H9 (cell line): ENCODE data around the gene MRGPRD. TPM values are rescaled to one million over a fixed set of nuclear protein-coding genes. Genes with fewer than 3 reads are reported as not detected.
A peak's percentile ranks its signal among the peaks of the same experiment; 100 is the strongest.

Experiments used
- DNase-seq: peaks from one replicate; pipeline ENCODE4 v3.0.0-alpha.2; 2017
- H2AFZ ChIP-seq: one replicate; pipeline ENCODE4 v1.6.1; 2013; ENCODE audit warnings: mild to moderate bottlenecking, low read length, control low read depth, moderate library complexity
- H2AK5ac ChIP-seq: 2 replicates; pipeline ENCODE4 v1.6.1; 2013; ENCODE audit warnings: low read length, control low read depth, mixed read lengths; ENCODE audit not compliant: insufficient read length
- H2BK120ac ChIP-seq: one replicate; pipeline ENCODE4 v1.6.1; 2013; ENCODE audit warnings: low read depth, mild to moderate bottlenecking, low read length, control low read depth, inconsistent platforms; ENCODE audit not compliant: poor library complexity, severe bottlenecking
- H2BK12ac ChIP-seq: 2 replicates; pipeline ENCODE4 v1.6.1; 2013; ENCODE audit warnings: low read length, control low read depth, mixed read lengths, low read depth; ENCODE audit not compliant: insufficient read length
- H2BK15ac ChIP-seq: 2 replicates; pipeline ENCODE4 v1.6.1; 2013; ENCODE audit warnings: low read depth, low read length, control low read depth
- H2BK20ac ChIP-seq: one replicate; pipeline ENCODE4 v1.6.1; 2013; ENCODE audit warnings: low read depth, mild to moderate bottlenecking, low read length, control low read depth, inconsistent platforms; ENCODE audit not compliant: poor library complexity, severe bottlenecking
- H2BK5ac ChIP-seq: 2 replicates; pipeline ENCODE4 v1.6.1; 2013; ENCODE audit warnings: low read length, control low read depth, mixed read lengths; ENCODE audit not compliant: insufficient read length
- H3K14ac ChIP-seq: 2 replicates; pipeline ENCODE4 v1.6.1; 2013; ENCODE audit warnings: low read length, control low read depth; ENCODE audit not compliant: insufficient read depth
- H3K18ac ChIP-seq: 2 replicates; pipeline ENCODE4 v1.6.1; 2013; ENCODE audit warnings: low read depth, mild to moderate bottlenecking, mixed read lengths, low read length, control low read depth; ENCODE audit not compliant: insufficient read length
- H3K23ac ChIP-seq: 2 replicates; pipeline ENCODE4 v1.6.1; 2013; ENCODE audit warnings: low read length, control low read depth, mixed read lengths, low read depth; ENCODE audit not compliant: insufficient read length
- H3K23me2 ChIP-seq: 2 replicates; pipeline ENCODE4 v1.6.1; 2013; ENCODE audit warnings: low read depth, mild to moderate bottlenecking, mixed read lengths, low read length, control low read depth; ENCODE audit not compliant: insufficient read length, poor library complexity, severe bottlenecking
- H3K27ac ChIP-seq: 2 replicates; pipeline ENCODE4 v1.5.1; 2013; ENCODE audit warnings: low read length, control low read depth, mixed read lengths, low read depth; ENCODE audit not compliant: insufficient read length
- H3K27me3 ChIP-seq: 2 replicates; pipeline ENCODE4 v1.6.1; 2013; ENCODE audit warnings: low read length, control low read depth, inconsistent platforms; ENCODE audit not compliant: insufficient read depth
- H3K4ac ChIP-seq: 2 replicates; pipeline ENCODE4 v1.6.1; 2013; ENCODE audit warnings: low read depth, mild to moderate bottlenecking, control low read depth, inconsistent platforms, low read length, moderate library complexity
- H3K4me1 ChIP-seq: 2 replicates; pipeline ENCODE4 v1.6.1; 2013; ENCODE audit warnings: low read length, control low read depth, inconsistent platforms; ENCODE audit not compliant: insufficient read depth
- H3K4me2 ChIP-seq: 2 replicates; pipeline ENCODE4 v1.6.1; 2013; ENCODE audit warnings: low read length, control low read depth, mixed read lengths; ENCODE audit not compliant: insufficient read length, insufficient read depth
- H3K56ac ChIP-seq: 2 replicates; pipeline ENCODE4 v1.6.1; 2013; ENCODE audit warnings: low read depth, mild to moderate bottlenecking, mixed read lengths, low read length, control low read depth; ENCODE audit not compliant: insufficient read length
- H3K79me1 ChIP-seq: 2 replicates; pipeline ENCODE4 v1.6.1; 2013; ENCODE audit warnings: low read depth, mild to moderate bottlenecking, moderate library complexity, low read length, control low read depth, inconsistent platforms; ENCODE audit not compliant: insufficient read depth, poor library complexity, severe bottlenecking
- H3K79me2 ChIP-seq: 2 replicates; pipeline ENCODE4 v1.6.1; 2013; ENCODE audit warnings: low read length, control low read depth, inconsistent platforms; ENCODE audit not compliant: insufficient read depth
- H3K9ac ChIP-seq: 2 replicates; pipeline ENCODE4 v1.6.1; 2013; ENCODE audit warnings: low read length, control low read depth, mixed read lengths; ENCODE audit not compliant: insufficient read length; ENCODE audit errors: extremely low read depth
- H3K9me3 ChIP-seq: one replicate; pipeline ENCODE4 v1.6.1; 2013; ENCODE audit warnings: low read depth, low read length, inconsistent platforms; ENCODE audit not compliant: control insufficient read depth
- H3T11ph ChIP-seq: one replicate; pipeline ENCODE4 v1.6.1; 2013; ENCODE audit warnings: mild to moderate bottlenecking, low read length, control low read depth, inconsistent platforms
- H4K20me1 ChIP-seq: one replicate; pipeline ENCODE4 v1.6.1; 2013; ENCODE audit not compliant: control insufficient read depth, insufficient read length, insufficient read depth
- H4K5ac ChIP-seq: 2 replicates; pipeline ENCODE4 v1.6.1; 2013; ENCODE audit warnings: low read depth, mild to moderate bottlenecking, mixed read lengths, low read length, control low read depth; ENCODE audit not compliant: insufficient read length
- H4K8ac ChIP-seq: replicated peaks from 2 replicates; pipeline ENCODE4 v1.6.1; 2013; ENCODE audit warnings: low read length, control low read depth, mixed read lengths, low read depth; ENCODE audit not compliant: insufficient read length
- H4K91ac ChIP-seq: 2 replicates; pipeline ENCODE4 v1.6.1; 2013; ENCODE audit warnings: low read depth, mild to moderate bottlenecking, moderate library complexity, mixed read lengths, low read length, control low read depth; ENCODE audit not compliant: insufficient read length
- H3K27ac Mint-ChIP-seq, 3 experiments: 2 replicates in 2 of 3; 3 replicates in 1 of 3; pipeline ENCODE4 v1.8.0; 2020 to 2021; ENCODE audit warnings: mixed read lengths in 3 of 3, mild to moderate bottlenecking in 1 of 3, moderate library complexity in 1 of 3
- H3K27me3 Mint-ChIP-seq: 2 replicates; pipeline ENCODE4 v1.8.0; 2021; ENCODE audit warnings: low read depth, mild to moderate bottlenecking, moderate library complexity, mixed read lengths
- H3K36me3 Mint-ChIP-seq, 3 experiments: 2 replicates in 2 of 3; 3 replicates in 1 of 3; pipeline ENCODE4 v1.8.0; 2020 to 2021; ENCODE audit warnings: low read depth in 3 of 3, mixed read lengths in 3 of 3; ENCODE audit not compliant: insufficient read depth in 1 of 3
- H3K4me1 Mint-ChIP-seq, 2 experiments: 2 replicates each; pipeline ENCODE4 v1.8.0; 2020; ENCODE audit warnings: mixed read lengths in 2 of 2
- H3K4me3 Mint-ChIP-seq, 2 experiments: 2 replicates in 1 of 2; 3 replicates in 1 of 2; pipeline ENCODE4 v1.8.0; 2020 to 2021; ENCODE audit warnings: mild to moderate bottlenecking in 2 of 2, mixed read lengths in 2 of 2, moderate library complexity in 1 of 2
- H3K9me3 Mint-ChIP-seq, 2 experiments: 2 replicates in 1 of 2; 3 replicates in 1 of 2; pipeline ENCODE4 v1.8.0; 2020; ENCODE audit warnings: mild to moderate bottlenecking in 2 of 2, mixed read lengths in 2 of 2, moderate library complexity in 1 of 2
- WGBS: extraction: QIAGEN DNeasy Blood & Tissue Kit; methylation state at CpG from one replicate; pipeline ENCODE4 v1.1.7; 2013; ENCODE audit warnings: missing lambda C conversion rate, low lambda C conversion rate, mixed read lengths; ENCODE audit not compliant: insufficient read length; ENCODE audit errors: extremely low coverage; 5-methylcytosine and 5-hydroxymethylcytosine counted together
- total RNA-seq: library from RNA; stranded (reverse); gene quantifications from 2 replicates; pipeline ENCODE4 v1.2.1, GENCODE V29; 2021
- TF ChIP-seq, protein P1 (sequence below): fragments of 200-600 bp; sonication (generic); conservative IDR thresholded peaks from 3 replicates; pipeline ENCODE4 v1.8.0; 2021; ENCODE audit warnings: antibody characterized with exemption, mild to moderate bottlenecking

The MRGPRD gene
- total RNA-seq, 1 experiment from 2014 or later = not detected

DNA sequence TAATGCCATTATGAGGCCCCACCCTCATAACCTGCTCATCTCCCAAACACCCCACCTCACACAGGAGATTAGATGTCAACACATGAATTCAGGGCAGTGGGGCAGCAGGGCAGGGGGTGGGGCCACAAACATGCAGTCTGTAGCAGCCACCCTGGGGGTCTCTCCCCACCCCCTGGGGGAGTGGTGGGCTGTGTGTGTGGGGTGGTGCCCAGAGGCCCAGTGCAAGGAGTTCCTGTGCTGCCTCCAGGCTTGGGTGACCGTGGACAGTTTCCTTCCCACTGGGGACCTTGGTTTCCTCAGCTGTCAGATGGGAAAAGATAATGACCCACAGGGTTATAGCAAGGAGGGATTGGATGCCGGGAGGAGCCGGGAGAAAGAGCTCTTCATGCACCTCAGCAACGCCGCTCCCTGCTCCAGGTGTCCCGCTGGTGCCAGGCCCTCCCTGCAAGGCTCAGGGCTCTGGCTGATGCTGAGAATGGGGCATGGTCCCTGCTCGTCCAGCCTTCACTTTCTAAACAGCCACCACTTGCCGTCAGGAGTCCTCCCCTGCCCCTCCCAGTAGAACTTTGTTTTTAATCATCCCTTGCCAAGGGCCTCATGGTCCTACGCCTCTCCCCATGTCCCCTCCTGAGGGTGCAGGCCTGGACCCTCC, 34.2 kb upstream of the MRGPRD start:
- Histone ChIP-seq H3K4ac (no peak overlapping the region), H3K18ac (no peak overlapping the region), H3K23ac (no peak overlapping the region), H2BK20ac (no peak overlapping the region), H3K79me1 (no peaks in the 10 kb centered on the region), H3K27ac (no peak overlapping the region), H2BK15ac (no peak overlapping the region), H3K79me2 (no peaks in the 10 kb centered on the region), H2BK5ac (no peak overlapping the region), H3K9me3 (no peaks in the 10 kb centered on the region), H3K27me3 (no peaks in the 10 kb centered on the region), H2BK120ac (no peak overlapping the region), H4K20me1 (no peaks in the 10 kb centered on the region), H3K56ac (no peak overlapping the region), H3K4me1 (peaks cover 2% of the 10 kb centered on the region; the same call in 1 of the 2 replicates), H2BK12ac (no peak overlapping the region), H4K5ac (no peak overlapping the region), H3K9ac (no peak overlapping the region), H4K91ac (no peak overlapping the region), H2AFZ (no peak overlapping the region), H3K23me2 (peaks cover 22% of the 10 kb centered on the region), H2AK5ac (no peak overlapping the region), H3K14ac (peak overlapping the region; percentile 22; the same call in 1 of the 2 replicates), H4K8ac (no peak overlapping the region), H3K4me2 (no peak overlapping the region), H3T11ph (no peak overlapping the region)
- Mint-ChIP-seq H3K9me3 (peaks cover 0 to 3% of the 10 kb centered on the region in 2 experiments; a peak in 1 of 5 replicates), H3K36me3 (no peaks in the 10 kb centered on the region), H3K27me3 (peaks cover 14% of the 10 kb centered on the region), H3K27ac (peak overlapping the region in 1 of 3 experiments; percentile 55; a peak in 1 of 7 replicates), H3K4me3 (no peak overlapping the region), H3K4me1 (peaks cover 25 to 28% of the 10 kb centered on the region in 2 experiments)
- TF ChIP-seq, protein P1, sequence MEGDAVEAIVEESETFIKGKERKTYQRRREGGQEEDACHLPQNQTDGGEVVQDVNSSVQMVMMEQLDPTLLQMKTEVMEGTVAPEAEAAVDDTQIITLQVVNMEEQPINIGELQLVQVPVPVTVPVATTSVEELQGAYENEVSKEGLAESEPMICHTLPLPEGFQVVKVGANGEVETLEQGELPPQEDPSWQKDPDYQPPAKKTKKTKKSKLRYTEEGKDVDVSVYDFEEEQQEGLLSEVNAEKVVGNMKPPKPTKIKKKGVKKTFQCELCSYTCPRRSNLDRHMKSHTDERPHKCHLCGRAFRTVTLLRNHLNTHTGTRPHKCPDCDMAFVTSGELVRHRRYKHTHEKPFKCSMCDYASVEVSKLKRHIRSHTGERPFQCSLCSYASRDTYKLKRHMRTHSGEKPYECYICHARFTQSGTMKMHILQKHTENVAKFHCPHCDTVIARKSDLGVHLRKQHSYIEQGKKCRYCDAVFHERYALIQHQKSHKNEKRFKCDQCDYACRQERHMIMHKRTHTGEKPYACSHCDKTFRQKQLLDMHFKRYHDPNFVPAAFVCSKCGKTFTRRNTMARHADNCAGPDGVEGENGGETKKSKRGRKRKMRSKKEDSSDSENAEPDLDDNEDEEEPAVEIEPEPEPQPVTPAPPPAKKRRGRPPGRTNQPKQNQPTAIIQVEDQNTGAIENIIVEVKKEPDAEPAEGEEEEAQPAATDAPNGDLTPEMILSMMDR = no peak
- WGBS = no CpG with 5 or more reads among the region's 9 CpGs
- DNase-seq = no peak
